Esophagus (tissue), 2 donors: ENCODE data around the gene ATP8A2. TPM values are rescaled to one million over a fixed set of nuclear protein-coding genes. Genes with fewer than 3 reads are reported as not detected.

ENCODE experiments used
- H3K27ac ChIP-seq, 2 donors: one replicate each; pipeline ENCODE4 v1.5.1; 2013; ENCODE audit warnings: low read depth in 2 of 2, mild to moderate bottlenecking in 2 of 2, inconsistent platforms in 1 of 2, low read length in 1 of 2, moderate library complexity in 1 of 2
- H3K27me3 ChIP-seq, 2 donors: one replicate each; pipeline ENCODE4 v1.6.1; 2013; ENCODE audit warnings: low read length in 2 of 2, control low read depth in 1 of 2, mild to moderate bottlenecking in 1 of 2; ENCODE audit not compliant: insufficient read depth in 2 of 2, control insufficient read depth in 1 of 2
- H3K36me3 ChIP-seq, 2 donors: one replicate each; pipeline ENCODE4 v1.6.1; 2013; ENCODE audit warnings: low read length in 1 of 2; ENCODE audit not compliant: control insufficient read depth in 2 of 2, insufficient read depth in 2 of 2
- H3K4me1 ChIP-seq, 2 donors: one replicate each; pipeline ENCODE4 v1.6.1; 2013; ENCODE audit warnings: low read length in 1 of 2; ENCODE audit not compliant: control insufficient read depth in 2 of 2, insufficient read depth in 2 of 2
- H3K4me3 ChIP-seq, 2 donors: one replicate each; pipeline ENCODE4 v1.5.1; 2013; ENCODE audit warnings: low read length in 2 of 2, mild to moderate bottlenecking in 2 of 2, low read depth in 1 of 2, moderate library complexity in 1 of 2
- H3K9me3 ChIP-seq, 2 donors: one replicate each; pipeline ENCODE4 v1.6.1; 2013; ENCODE audit warnings: mild to moderate bottlenecking in 2 of 2, low read depth in 1 of 2, low read length in 1 of 2, moderate library complexity in 1 of 2; ENCODE audit not compliant: control insufficient read depth in 2 of 2, insufficient read depth in 1 of 2
- WGBS, 2 donors: extraction: QIAGEN DNeasy Blood & Tissue Kit; methylation state at CpG; one replicate each; pipeline ENCODE4 v1.1.7; 2013; 5-methylcytosine and 5-hydroxymethylcytosine counted together
- polyA plus RNA-seq, 2 donors: library from polyadenylated mRNA; stranded (reverse); fragments of 200-250 nt; gene quantifications; one replicate each; pipeline ENCODE4 v1.2.3, GENCODE V29; 2013
- donor health status: healthy with polysubstance abuse.
- donor health status: Bipolar disorder and iron deficiency.

Gene ATP8A2
- polyA plus RNA-seq, 2 donors, result 0.01 TPM; not detected in 1

GRCh38 chr13:25608181-25608580 is 236.4 kb downstream of the ATP8A2 start:
- Histone ChIP-seq H3K36me3 (no peaks in the 10 kb centered on the region), H3K9me3 (no peaks in the 10 kb centered on the region), H3K27me3 (no peaks in the 10 kb centered on the region), H3K27ac (no peak overlapping the region), H3K4me3 (no peak overlapping the region), H3K4me1 (no peaks in the 10 kb centered on the region)
- 47 to 58% methylated on average over 2 of the region's 2 CpGs for WGBS, 2 donors

GRCh38 chr13:25616674-25617073 is 244.9 kb downstream of the ATP8A2 start:
- 53 to 61% methylated on average over 1 of the region's 1 CpG for WGBS, 2 donors
- H3K27ac ChIP-seq, result no peak overlapping the region
- no peaks in the 10 kb centered on the region for H3K4me1 ChIP-seq

GRCh38 chr13:25619897-25620296 is 248.1 kb downstream of the ATP8A2 start:
- no peak overlapping the region for H3K27ac ChIP-seq
- H3K36me3 ChIP-seq, result no peaks in the 10 kb centered on the region
- no peak overlapping the region for H3K4me3 ChIP-seq
- H3K4me1 ChIP-seq, result no peaks in the 10 kb centered on the region
- WGBS, 2 donors, result 61 to 64% methylated on average over 5 of the region's 5 CpGs
- H3K27me3 ChIP-seq, result no peaks in the 10 kb centered on the region
- peaks cover 0 to under 1% of the 10 kb centered on the region in 2 donors for H3K9me3 ChIP-seq

More at GRCh38 chr13:25616674-25617073, 244.9 kb downstream of the ATP8A2 start:
- Histone ChIP-seq H3K9me3 (peaks cover 0 to 2% of the 10 kb centered on the region in 2 donors), H3K4me3 (no peak overlapping the region), H3K27me3 (no peaks in the 10 kb centered on the region), H3K36me3 (no peaks in the 10 kb centered on the region)

- Histone ChIP-seq H3K27me3 (no peaks in the 10 kb centered on the region), H3K27ac (no peak overlapping the region), H3K9me3 (no peaks in the 10 kb centered on the region), H3K4me1 (no peaks in the 10 kb centered on the region), H3K4me3 (no peak overlapping the region), H3K36me3 (no peaks in the 10 kb centered on the region)
- 49 to 66% methylated on average over 2 of the region's 2 CpGs for WGBS, 2 donors
Measured at GRCh38 chr13:25625414-25625813, 253.6 kb downstream of the ATP8A2 start.

GRCh38 chr13:25630329-25630900 is 258.6 kb downstream of the ATP8A2 start:
- Histone ChIP-seq H3K27me3 (no peaks in the 10 kb centered on the region), H3K4me1 (no peaks in the 10 kb centered on the region), H3K9me3 (no peaks in the 10 kb centered on the region), H3K36me3 (no peaks in the 10 kb centered on the region), H3K27ac (no peak overlapping the region), H3K4me3 (no peak overlapping the region)
- WGBS, 2 donors, result 81 to 82% methylated on average over 7 of the region's 7 CpGs

- H3K36me3 ChIP-seq, result no peaks in the 10 kb centered on the region
- no peak overlapping the region for H3K4me3 ChIP-seq
- no peaks in the 10 kb centered on the region for H3K9me3 ChIP-seq
- no peaks in the 10 kb centered on the region for H3K4me1 ChIP-seq
- H3K27me3 ChIP-seq, result no peaks in the 10 kb centered on the region
- 71% methylated on average over 8 of the region's 8 CpGs for WGBS, 2 donors
- no peak overlapping the region for H3K27ac ChIP-seq
Measured at GRCh38 chr13:25632166-25632888, 260.6 kb downstream of the ATP8A2 start.

GRCh38 chr13:25633093-25633492 is 261.3 kb downstream of the ATP8A2 start:
- 55 to 67% methylated on average over 5 of the region's 5 CpGs for WGBS, 2 donors

GRCh38 chr13:25645681-25646080 is 273.9 kb downstream of the ATP8A2 start:
- Histone ChIP-seq H3K4me1 (no peaks in the 10 kb centered on the region), H3K4me3 (no peak overlapping the region), H3K9me3 (peaks cover 3 to 6% of the 10 kb centered on the region in 2 donors), H3K36me3 (no peaks in the 10 kb centered on the region), H3K27ac (no peak overlapping the region), H3K27me3 (no peaks in the 10 kb centered on the region)
- 90 to 95% methylated on average over 1 of the region's 1 CpG for WGBS, 2 donors

More at GRCh38 chr13:25633093-25633492, 261.3 kb downstream of the ATP8A2 start:
- no peak overlapping the region for H3K4me3 ChIP-seq
- no peaks in the 10 kb centered on the region for H3K36me3 ChIP-seq
- no peaks in the 10 kb centered on the region for H3K27me3 ChIP-seq
- H3K4me1 ChIP-seq, result no peaks in the 10 kb centered on the region
- H3K9me3 ChIP-seq, result no peaks in the 10 kb centered on the region
- no peak overlapping the region for H3K27ac ChIP-seq

GRCh38 chr13:25649001-25649633 is 277.3 kb downstream of the ATP8A2 start:
- H3K4me3 ChIP-seq, result no peak overlapping the region
- 30 to 56% methylated on average over 1 of the region's 1 CpG for WGBS, 2 donors
- no peaks in the 10 kb centered on the region for H3K36me3 ChIP-seq
- peaks cover 3 to 6% of the 10 kb centered on the region in 2 donors for H3K9me3 ChIP-seq
- H3K27ac ChIP-seq, result no peak overlapping the region
- no peaks in the 10 kb centered on the region for H3K4me1 ChIP-seq
- H3K27me3 ChIP-seq, result no peaks in the 10 kb centered on the region
